Vagina (tissue), 2 donors: ENCODE results near the gene SRSF6.

Experiments
- POLR2A ChIP-seq, 2 donors: fragments of 450-650 bp; IDR thresholded peaks; one replicate each; pipeline ENCODE4 v1.6.1; 2017; ENCODE audit warnings: antibody characterized with exemption in 2 of 2, mild to moderate bottlenecking in 2 of 2, moderate library complexity in 2 of 2
- TF ChIP-seq, protein P1 (sequence below), 3 experiments: fragments of 450-650 bp in 2 of 3; fragments of 200-600 bp in 1 of 3; sonication (generic) in 1 of 3; IDR thresholded peaks; one replicate each; pipeline ENCODE4 v1.5.1; 2017 to 2019; ENCODE audit warnings: antibody characterized with exemption in 3 of 3, mild to moderate bottlenecking in 2 of 3, moderate library complexity in 2 of 3

DNA sequence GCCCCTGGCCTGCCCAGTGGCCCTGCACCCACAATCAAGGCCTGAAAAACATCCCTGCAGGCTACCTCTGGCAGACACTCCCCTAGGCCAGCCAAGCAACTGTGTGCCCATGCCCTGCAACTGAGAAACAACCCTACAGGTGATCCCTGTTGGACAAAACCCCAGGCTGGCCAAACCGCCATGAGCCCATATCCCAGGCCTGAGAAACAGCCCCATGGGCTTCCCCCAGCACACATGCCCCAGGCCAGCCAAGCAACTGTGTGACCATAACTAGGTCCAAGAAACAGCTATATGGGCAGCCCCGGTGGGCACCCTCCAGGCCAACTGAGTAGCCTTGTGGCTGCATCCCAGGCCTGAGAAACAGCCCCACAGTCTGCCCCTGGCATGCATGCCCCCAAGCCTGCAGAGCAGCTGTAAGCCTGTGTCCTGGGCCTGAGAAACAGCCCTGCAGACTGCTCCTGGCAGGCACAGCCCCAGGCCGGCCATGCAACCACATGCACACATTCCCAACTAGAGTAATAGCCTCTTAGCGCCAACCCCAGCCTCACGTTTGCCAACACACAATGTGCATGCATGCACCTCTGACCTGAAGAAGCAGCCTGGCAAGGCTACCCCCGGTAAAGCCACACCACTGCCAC, 41.0 kb upstream of the SRSF6 start:
- TF ChIP-seq, protein P1, sequence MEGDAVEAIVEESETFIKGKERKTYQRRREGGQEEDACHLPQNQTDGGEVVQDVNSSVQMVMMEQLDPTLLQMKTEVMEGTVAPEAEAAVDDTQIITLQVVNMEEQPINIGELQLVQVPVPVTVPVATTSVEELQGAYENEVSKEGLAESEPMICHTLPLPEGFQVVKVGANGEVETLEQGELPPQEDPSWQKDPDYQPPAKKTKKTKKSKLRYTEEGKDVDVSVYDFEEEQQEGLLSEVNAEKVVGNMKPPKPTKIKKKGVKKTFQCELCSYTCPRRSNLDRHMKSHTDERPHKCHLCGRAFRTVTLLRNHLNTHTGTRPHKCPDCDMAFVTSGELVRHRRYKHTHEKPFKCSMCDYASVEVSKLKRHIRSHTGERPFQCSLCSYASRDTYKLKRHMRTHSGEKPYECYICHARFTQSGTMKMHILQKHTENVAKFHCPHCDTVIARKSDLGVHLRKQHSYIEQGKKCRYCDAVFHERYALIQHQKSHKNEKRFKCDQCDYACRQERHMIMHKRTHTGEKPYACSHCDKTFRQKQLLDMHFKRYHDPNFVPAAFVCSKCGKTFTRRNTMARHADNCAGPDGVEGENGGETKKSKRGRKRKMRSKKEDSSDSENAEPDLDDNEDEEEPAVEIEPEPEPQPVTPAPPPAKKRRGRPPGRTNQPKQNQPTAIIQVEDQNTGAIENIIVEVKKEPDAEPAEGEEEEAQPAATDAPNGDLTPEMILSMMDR (IDR thresholded peaks at IDR 0.05), result no peak
- no peak for TF ChIP-seq POLR2A (IDR thresholded peaks at IDR 0.05)
